ENCODE results near the gene CEP170B.

GRCh38 chr14:104898870-104899510 lies 33.9 kb downstream of the CEP170B start:
- TF ChIP-seq CTCF (conservative IDR thresholded peaks at IDR 0.05; ENCODE audit: low read length) (no peak), EZH2phosphoT487 (IDR thresholded peaks at IDR 0.05; ENCODE audit: borderline replicate concordance) (no peak)

All from Loucy (cell line).